Suprapubic skin (tissue), 4 donors: ENCODE data around the gene CIPC. TPM values are rescaled to one million over a fixed set of nuclear protein-coding genes. Genes with fewer than 3 reads are reported as not detected.

Experiments
- DNase-seq, 2 donors: peaks; one replicate each; pipeline ENCODE4 v3.0.0-alpha.2; 2019; ENCODE audit warnings: low spot score in 2 of 2
- H3K27ac ChIP-seq: fragments of 200-600 bp; sonication (generic); one replicate; pipeline ENCODE4 v1.5.1; 2019
- H3K27me3 ChIP-seq: fragments of 200-600 bp; sonication (generic); one replicate; pipeline ENCODE4 v1.5.1; 2019
- H3K36me3 ChIP-seq: fragments of 200-600 bp; sonication (generic); one replicate; pipeline ENCODE4 v1.5.1; 2019
- H3K4me1 ChIP-seq: fragments of 200-600 bp; sonication (generic); one replicate; pipeline ENCODE4 v1.5.1; 2019
- H3K4me3 ChIP-seq: fragments of 200-600 bp; sonication (generic); one replicate; pipeline ENCODE4 v1.5.1; 2019; ENCODE audit warnings: mild to moderate bottlenecking
- H3K9me3 ChIP-seq: fragments of 200-600 bp; sonication (generic); one replicate; pipeline ENCODE4 v1.5.1; 2019
- EP300 ChIP-seq: sonication (generic); formaldehyde crosslinking; IDR thresholded peaks from one replicate; pipeline ENCODE4 v1.6.1; 2017; ENCODE audit warnings: antibody characterized with exemption
- POLR2A ChIP-seq, 2 donors: fragments of 450-650 bp; IDR thresholded peaks; one replicate each; pipeline ENCODE4 v1.6.1; 2017; ENCODE audit warnings: antibody characterized with exemption in 2 of 2, mild to moderate bottlenecking in 2 of 2, moderate library complexity in 2 of 2
- POLR2AphosphoS5 ChIP-seq, 3 donors: sonication (generic); formaldehyde crosslinking; IDR thresholded peaks; one replicate each; pipeline ENCODE4 v1.6.1; 2017; ENCODE audit warnings: antibody characterized with exemption in 3 of 3
- WGBS: methylation state at CpG from one replicate; pipeline ENCODE4 v1.1.5; 2018; 5-methylcytosine and 5-hydroxymethylcytosine counted together
- total RNA-seq, 4 donors: library from RNA; depleted of rRNA; stranded (reverse); fragments of >200 nt; gene quantifications; one replicate each; pipeline ENCODE4 v1.1.0, GENCODE V29; 2016
- TF ChIP-seq, protein P1 (sequence below), 2 donors: fragments of 200-600 bp in 1 of 2; fragments of 450-650 bp in 1 of 2; sonication (generic) in 1 of 2; IDR thresholded peaks; one replicate each; pipeline ENCODE4 v1.5.1; 2016 to 2019; ENCODE audit warnings: antibody characterized with exemption in 2 of 2, mild to moderate bottlenecking in 1 of 2, moderate library complexity in 1 of 2

Gene CIPC
- total RNA-seq, 4 donors from 2014 or later, result 47.2 to 79.0 (median 53.9) TPM

- peak overlapping the region; percentile 99 for H3K27ac ChIP-seq
- peaks cover 74% of the 10 kb centered on the region for H3K4me1 ChIP-seq
- H3K9me3 ChIP-seq, result no peaks in the 10 kb centered on the region
- WGBS, result 8% methylated on average over 17 of the region's 23 CpGs
- peak overlapping the region; percentile 97 for H3K4me3 ChIP-seq
- no peaks in the 10 kb centered on the region for H3K36me3 ChIP-seq
- no peaks in the 10 kb centered on the region for H3K27me3 ChIP-seq
- TF ChIP-seq POLR2AphosphoS5 (IDR thresholded peaks at IDR 0.05) (peak in 1 of 3 donors; percentile 26), POLR2A (IDR thresholded peaks at IDR 0.05) (no peak), EP300 (no peak)
- peak; percentile 87 for DNase-seq
Measured at GRCh38 chr14:77098529-77099353, 683 bp downstream of the CIPC start.

GRCh38 chr14:77099425-77100167 lies 1.5 kb downstream of the CIPC start:
- peaks cover 76% of the 10 kb centered on the region for H3K4me1 ChIP-seq

DNA sequence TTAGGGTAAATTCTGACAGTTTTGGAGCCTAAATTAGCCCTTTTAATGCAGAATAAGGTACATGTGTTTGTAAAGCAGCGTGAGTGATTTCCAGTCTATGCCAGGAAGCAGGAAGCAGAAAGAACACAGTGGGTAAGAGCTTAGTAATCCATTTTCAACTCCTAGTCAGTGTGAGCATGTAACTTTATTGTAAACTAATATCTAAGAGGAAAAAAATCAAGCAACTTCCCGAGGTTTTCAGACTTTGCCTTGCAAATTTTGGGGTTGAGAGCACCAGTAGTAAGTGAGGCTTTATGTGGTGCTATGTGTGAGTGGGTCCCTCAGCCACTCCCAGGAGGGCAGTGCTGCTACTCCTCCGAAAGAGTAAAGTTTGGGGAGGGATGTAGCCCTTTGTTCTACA lies 2.9 kb downstream of the CIPC start:
- peaks cover 7% of the 10 kb centered on the region for H3K36me3 ChIP-seq
- peaks cover 84% of the 10 kb centered on the region for H3K4me1 ChIP-seq
- TF ChIP-seq, protein P1, sequence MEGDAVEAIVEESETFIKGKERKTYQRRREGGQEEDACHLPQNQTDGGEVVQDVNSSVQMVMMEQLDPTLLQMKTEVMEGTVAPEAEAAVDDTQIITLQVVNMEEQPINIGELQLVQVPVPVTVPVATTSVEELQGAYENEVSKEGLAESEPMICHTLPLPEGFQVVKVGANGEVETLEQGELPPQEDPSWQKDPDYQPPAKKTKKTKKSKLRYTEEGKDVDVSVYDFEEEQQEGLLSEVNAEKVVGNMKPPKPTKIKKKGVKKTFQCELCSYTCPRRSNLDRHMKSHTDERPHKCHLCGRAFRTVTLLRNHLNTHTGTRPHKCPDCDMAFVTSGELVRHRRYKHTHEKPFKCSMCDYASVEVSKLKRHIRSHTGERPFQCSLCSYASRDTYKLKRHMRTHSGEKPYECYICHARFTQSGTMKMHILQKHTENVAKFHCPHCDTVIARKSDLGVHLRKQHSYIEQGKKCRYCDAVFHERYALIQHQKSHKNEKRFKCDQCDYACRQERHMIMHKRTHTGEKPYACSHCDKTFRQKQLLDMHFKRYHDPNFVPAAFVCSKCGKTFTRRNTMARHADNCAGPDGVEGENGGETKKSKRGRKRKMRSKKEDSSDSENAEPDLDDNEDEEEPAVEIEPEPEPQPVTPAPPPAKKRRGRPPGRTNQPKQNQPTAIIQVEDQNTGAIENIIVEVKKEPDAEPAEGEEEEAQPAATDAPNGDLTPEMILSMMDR (IDR thresholded peaks at IDR 0.05), result no peak
- no peak for TF ChIP-seq EP300
- TF ChIP-seq POLR2A (IDR thresholded peaks at IDR 0.05), result no peak
- no peak for TF ChIP-seq POLR2AphosphoS5 (IDR thresholded peaks at IDR 0.05)
- no peaks in the 10 kb centered on the region for H3K9me3 ChIP-seq
- peak overlapping the region; percentile 51 for H3K27ac ChIP-seq
- WGBS, result 66% methylated on average over 3 of the region's 3 CpGs
- H3K4me3 ChIP-seq, result peak overlapping the region; percentile 5
- DNase-seq, result no peak
- H3K27me3 ChIP-seq, result no peaks in the 10 kb centered on the region

More at GRCh38 chr14:77099425-77100167, 1.5 kb downstream of the CIPC start:
- TF ChIP-seq, protein P1 (IDR thresholded peaks at IDR 0.05), result no peak
- no peak for TF ChIP-seq EP300
- no peak for TF ChIP-seq POLR2AphosphoS5 (IDR thresholded peaks at IDR 0.05)
- no peak for DNase-seq
- Histone ChIP-seq H3K27me3 (no peaks in the 10 kb centered on the region), H3K9me3 (no peaks in the 10 kb centered on the region), H3K36me3 (peaks cover 3% of the 10 kb centered on the region), H3K27ac (peak overlapping the region; percentile 99), H3K4me3 (peak overlapping the region; percentile 97)
- WGBS, result 21% methylated on average over 7 of the region's 7 CpGs

DNA sequence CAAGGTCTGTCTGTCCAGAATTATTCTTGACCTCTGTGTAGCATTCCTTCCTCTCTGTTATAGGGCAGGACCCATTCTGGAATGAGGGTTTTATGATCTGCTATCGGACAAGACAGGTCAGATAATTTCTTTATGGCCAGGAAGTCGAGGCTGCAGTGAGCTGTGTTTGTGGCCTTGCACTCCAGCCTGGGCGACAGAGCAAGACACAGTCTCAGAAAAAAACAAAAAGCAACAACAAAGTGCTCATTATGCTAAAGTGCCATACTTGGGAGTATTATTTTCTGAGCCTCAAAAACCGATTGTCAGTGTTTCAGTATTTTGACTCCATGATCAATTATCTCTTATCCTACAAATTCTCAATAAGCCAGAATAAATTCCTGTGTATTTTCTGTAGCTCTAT lies 4.1 kb downstream of the CIPC start:
- WGBS, result 69% methylated on average over 4 of the region's 4 CpGs
- H3K4me3 ChIP-seq, result no peak overlapping the region
- peaks cover 19% of the 10 kb centered on the region for H3K36me3 ChIP-seq
- peaks cover 84% of the 10 kb centered on the region for H3K4me1 ChIP-seq
- no peak overlapping the region for H3K27ac ChIP-seq
- DNase-seq, result no peak
- no peak for TF ChIP-seq EP300
- TF ChIP-seq, protein P1 (IDR thresholded peaks at IDR 0.05), result no peak
- no peaks in the 10 kb centered on the region for H3K27me3 ChIP-seq
- no peaks in the 10 kb centered on the region for H3K9me3 ChIP-seq

DNA sequence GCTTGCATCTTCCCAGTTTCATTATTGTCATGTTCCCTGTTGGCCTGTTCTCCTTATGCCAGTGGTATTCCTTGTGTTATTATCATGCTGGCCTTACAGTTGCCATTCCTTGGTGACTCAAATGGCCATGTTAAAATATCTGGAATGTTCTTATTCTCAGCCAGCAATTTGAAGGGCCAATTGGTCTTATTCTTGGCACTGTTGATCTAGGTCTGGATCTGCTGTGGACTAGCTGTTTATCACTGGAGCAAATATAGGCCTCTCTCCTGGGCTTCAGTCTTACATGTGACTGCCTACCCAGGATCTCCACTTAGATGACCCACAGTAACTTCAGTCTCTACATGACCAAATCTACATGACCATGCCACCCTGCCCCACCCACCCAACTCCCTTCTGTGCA lies 5.4 kb downstream of the CIPC start:
- Histone ChIP-seq H3K36me3 (peaks cover 31% of the 10 kb centered on the region), H3K4me3 (no peak overlapping the region), H3K9me3 (no peaks in the 10 kb centered on the region), H3K4me1 (peaks cover 83% of the 10 kb centered on the region), H3K27me3 (no peaks in the 10 kb centered on the region), H3K27ac (peak overlapping the region; percentile 64)
- no peak for DNase-seq
- TF ChIP-seq POLR2AphosphoS5 (IDR thresholded peaks at IDR 0.05) (no peak), POLR2A (IDR thresholded peaks at IDR 0.05) (no peak), EP300 (no peak)
- TF ChIP-seq, protein P1 (IDR thresholded peaks at IDR 0.05), result no peak
